B cell (primary cell): ENCODE results near the gene RPL29. TPM values are rescaled to one million over a fixed set of nuclear protein-coding genes. Genes with fewer than 3 reads are reported as not detected.

Experiments
- ATAC-seq: fragments of 200-7000 bp; cut with Tn5 transposase; one replicate; pipeline ENCODE4 v1.10.0; 2021; ENCODE audit warnings: low read depth, mild to moderate bottlenecking, moderate number of reproducible peaks, moderate library complexity
- CTCF ChIA-PET: fragments of 350-600 bp; sonication (Branson Sonifier 250); formaldehyde crosslinking; loops from one replicate; lab custom pipeline; 2021; ENCODE audit warnings: antibody characterized with exemption, inconsistent platforms; lab: Charles Lee
- POLR2A ChIA-PET: fragments of 350-600 bp; sonication (Branson Sonifier 250); formaldehyde crosslinking; loops from one replicate; lab custom pipeline; 2021; ENCODE audit warnings: antibody characterized with exemption; lab: Charles Lee
- DNase-seq: peaks from one replicate; pipeline ENCODE4 v3.0.0; 2013
- H2AFZ ChIP-seq: 2 replicates; pipeline ENCODE4 v1.6.1; 2012; ENCODE audit warnings: mild to moderate bottlenecking, low read depth, low read length; ENCODE audit not compliant: insufficient read depth, poor library complexity, severe bottlenecking
- H3K27ac ChIP-seq, 2 donors: 1 replicate in 1 of 2; 2 replicates in 1 of 2; pipeline ENCODE4 v1.5.1; 2012 to 2013; ENCODE audit warnings: low read length in 2 of 2, mild to moderate bottlenecking in 2 of 2, moderate library complexity in 1 of 2
- H3K27me3 ChIP-seq, 4 experiments: fragments of 200-600 bp in 1 of 4; sonication (generic) in 1 of 4; replicated peaks in 1 of 4; 1 replicate in 2 of 4; 2 replicates in 2 of 4; pipeline versions ENCODE4 v1.6.1 to v1.7.0; 2013 to 2016; ENCODE audit warnings: low read length in 3 of 4, mild to moderate bottlenecking in 2 of 4, mixed read lengths in 1 of 4, moderate library complexity in 1 of 4; ENCODE audit not compliant: insufficient read depth in 4 of 4, control insufficient read depth in 3 of 4; ENCODE audit errors: control extremely low read depth in 1 of 4
- H3K36me3 ChIP-seq, 2 experiments: replicated peaks in 1 of 2; 1 replicate in 1 of 2; 2 replicates in 1 of 2; pipeline versions ENCODE4 v1.6.1 to v1.7.1; 2013; ENCODE audit warnings: low read length in 1 of 2; ENCODE audit not compliant: insufficient read depth in 2 of 2, control insufficient read depth in 1 of 2; ENCODE audit errors: control extremely low read depth in 1 of 2, extremely low read depth in 1 of 2
- H3K4me1 ChIP-seq, 2 donors: fragments of 200-600 bp in 1 of 2; sonication (generic) in 1 of 2; 1 replicate in 1 of 2; 2 replicates in 1 of 2; pipeline versions ENCODE4 v1.5.1 to v1.6.1; 2013 to 2017; ENCODE audit warnings: low read length in 2 of 2; ENCODE audit not compliant: control insufficient read depth in 2 of 2, insufficient read depth in 2 of 2
- H3K4me2 ChIP-seq: replicated peaks from 2 replicates; pipeline ENCODE3; 2012; ENCODE audit warnings: mild to moderate bottlenecking, low read depth, low read length; ENCODE audit not compliant: poor library complexity, severe bottlenecking
- H3K4me3 ChIP-seq, 5 experiments: fragments of 200-600 bp in 1 of 5; sonication (generic) in 1 of 5; 1 replicate in 3 of 5; 2 replicates in 2 of 5; pipeline versions ENCODE4 v1.5.1 to v1.7.0; 2011 to 2016; ENCODE audit warnings: low read length in 4 of 5, mild to moderate bottlenecking in 4 of 5, low read depth in 2 of 5, control low read depth in 1 of 5, moderate library complexity in 1 of 5; ENCODE audit not compliant: insufficient read depth in 1 of 5; ENCODE audit errors: control extremely low read depth in 1 of 5, extremely low read depth in 1 of 5
- H3K79me2 ChIP-seq: fragments of 200-600 bp; sonication (generic); one replicate; pipeline ENCODE4 v1.6.0; 2016; ENCODE audit warnings: low read length; ENCODE audit not compliant: control insufficient read depth, insufficient read depth
- H3K9ac ChIP-seq: fragments of 200-600 bp; sonication (generic); 2 replicates; pipeline ENCODE4 v1.6.1; 2017; ENCODE audit warnings: mild to moderate bottlenecking, low read length, moderate library complexity
- H3K9me3 ChIP-seq, 3 donors: one replicate each; pipeline versions ENCODE4 v1.6.1 to v1.7.1; 2013; ENCODE audit warnings: low read length in 2 of 3; ENCODE audit not compliant: control insufficient read depth in 2 of 3, insufficient read depth in 1 of 3; ENCODE audit errors: control extremely low read depth in 1 of 3
- H4K20me1 ChIP-seq: 2 replicates; pipeline ENCODE4 v1.6.0; 2012; ENCODE audit warnings: mild to moderate bottlenecking, low read length; ENCODE audit not compliant: insufficient read depth, control insufficient read depth, poor library complexity, severe bottlenecking
- H3K27ac Mint-ChIP-seq: one replicate; pipeline ENCODE4 v1.8.0; 2021; ENCODE audit warnings: mixed read lengths
- H3K27me3 Mint-ChIP-seq: one replicate; pipeline ENCODE4 v1.8.0; 2021; ENCODE audit warnings: mixed read lengths
- H3K4me1 Mint-ChIP-seq: one replicate; pipeline ENCODE4 v1.8.0; 2021; ENCODE audit warnings: mixed read lengths
- H3K4me3 Mint-ChIP-seq: one replicate; pipeline ENCODE4 v1.8.0; 2021; ENCODE audit warnings: mixed read lengths
- H3K9me3 Mint-ChIP-seq: one replicate; pipeline ENCODE4 v1.8.0; 2022; ENCODE audit warnings: mixed read lengths; ENCODE audit not compliant: insufficient read depth
- CTCF ChIP-seq: fragments of 200-600 bp; IDR thresholded peaks from one replicate; pipeline ENCODE4 v1.8.0; 2022; ENCODE audit warnings: antibody characterized with exemption, mild to moderate bottlenecking
- EZH2 ChIP-seq: IDR thresholded peaks from 2 replicates; pipeline ENCODE4 v1.6.1; 2012; ENCODE audit warnings: borderline replicate concordance, low read depth, mild to moderate bottlenecking, moderate library complexity, low read length; ENCODE audit not compliant: insufficient read depth, poor library complexity, severe bottlenecking
- WGBS: methylation state at CpG from one replicate; pipeline ENCODE4 v1.1.5; 2013; ENCODE audit warnings: missing lambda C conversion rate; ENCODE audit not compliant: insufficient coverage; 5-methylcytosine and 5-hydroxymethylcytosine counted together
- intact Hi-C: fragments of 100-400 bp; cut with micrococcal nuclease; formaldehyde crosslinking; loops from one replicate; pipeline ENCODE4 v1.10.0; 2022
- polyA plus RNA-seq: library from polyadenylated mRNA; depleted of rRNA; stranded (reverse); fragments of >200 nt; gene quantifications from 2 replicates; pipeline ENCODE4 v1.2.3, GENCODE V29; 2012
- total RNA-seq, 2 donors: library from RNA; stranded (reverse); fragments of 120-200 nt in 1 of 2; gene quantifications; 1 replicate in 1 of 2; 2 replicates in 1 of 2; pipeline versions ENCODE4 v1.2.3 to v1.2.4, GENCODE V29; 2013 to 2022

Gene RPL29
- total and polyA plus RNA-seq, 2 donors (not counting 1 experiment from before 2014, with no cell fraction given), result 1,552 to 3,787 TPM

DNA sequence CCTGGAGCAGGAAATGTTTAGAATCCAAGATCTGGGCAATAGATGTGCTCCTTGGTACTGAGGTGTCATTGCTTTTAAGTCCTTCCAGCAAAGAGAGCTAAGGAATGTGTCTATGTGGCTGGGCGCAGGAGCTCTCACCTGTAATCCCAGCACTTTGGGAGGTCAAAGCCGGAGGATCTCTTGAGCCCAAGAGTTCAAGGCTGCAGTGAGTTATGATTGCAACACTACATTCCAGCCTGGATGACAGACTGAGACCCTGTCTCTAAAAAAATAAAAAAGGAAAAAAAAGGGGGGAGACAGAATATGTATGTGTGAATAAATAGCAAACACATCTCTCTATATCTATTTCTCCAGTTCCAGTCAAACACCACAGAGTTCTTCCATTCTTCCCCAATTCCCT lies 44.8 kb downstream of the RPL29 start:
- Mint-ChIP-seq H3K4me1 (no peaks in the 10 kb centered on the region), H3K4me3 (no peak overlapping the region), H3K27me3 (peaks cover 17% of the 10 kb centered on the region), H3K9me3 (no peaks in the 10 kb centered on the region), H3K27ac (no peak overlapping the region)
- no peak overlapping the region for H3K4me2 ChIP-seq
- no peak overlapping the region for H2AFZ ChIP-seq
- intact Hi-C loops, result no loop called here
- no CpG with 5 or more reads among the region's 2 CpGs for WGBS
- no peak for ATAC-seq
- no peak overlapping the region for H3K27ac ChIP-seq
- POLR2A ChIA-PET, result no interaction called here
- CTCF ChIA-PET, result no interaction called here
- DNase-seq, result no peak
- no peaks in the 10 kb centered on the region for H3K79me2 ChIP-seq
- no peaks in the 10 kb centered on the region for H3K36me3 ChIP-seq
- H3K27me3 ChIP-seq, result peaks cover 0 to 20% (median 13%) of the 10 kb centered on the region in 4 experiments
- no peaks in the 10 kb centered on the region for H4K20me1 ChIP-seq
- TF ChIP-seq CTCF (no peak), EZH2 (no peak)
- no peak overlapping the region for H3K9ac ChIP-seq
- peaks cover 0 to 6% (median 0%) of the 10 kb centered on the region in 3 donors for H3K9me3 ChIP-seq
- no peak overlapping the region for H3K4me3 ChIP-seq
- peaks cover 0 to 4% of the 10 kb centered on the region in 2 donors for H3K4me1 ChIP-seq

- Mint-ChIP-seq H3K4me3 (no peak overlapping the region), H3K4me1 (no peaks in the 10 kb centered on the region), H3K27me3 (peaks cover 15% of the 10 kb centered on the region), H3K9me3 (no peaks in the 10 kb centered on the region), H3K27ac (no peak overlapping the region)
- Histone ChIP-seq H3K79me2 (no peaks in the 10 kb centered on the region), H3K9ac (no peak overlapping the region), H3K27ac (no peak overlapping the region), H3K4me2 (no peak overlapping the region), H3K4me1 (no peaks in the 10 kb centered on the region), H3K4me3 (no peak overlapping the region), H4K20me1 (no peaks in the 10 kb centered on the region), H3K36me3 (no peaks in the 10 kb centered on the region), H3K9me3 (no peaks in the 10 kb centered on the region), H3K27me3 (peaks cover 0 to 7% (median 2%) of the 10 kb centered on the region in 4 experiments), H2AFZ (no peak overlapping the region)
- no peak for DNase-seq
- ATAC-seq, result no peak
- ChIA-PET CTCF (no interaction called here), POLR2A (no interaction called here)
- intact Hi-C loops, result no loop called here
- TF ChIP-seq CTCF, result no peak
- TF ChIP-seq EZH2, result no peak
- WGBS, result 99% methylated on average over 5 of the region's 5 CpGs
Measured at GRCh38 chr3:51949121-51949520, 46.6 kb downstream of the RPL29 start.
